AG20443 (cell line): ENCODE data around the gene COA1.
"Not testable (repeated sequence)": the region's sequence is repeated elsewhere in the genome, so short reads cannot be mapped to it uniquely, and the experiment has no call there.

Source experiments
- DNase-seq: peaks from one replicate; pipeline ENCODE4 v3.0.0; 2012; ENCODE audit warnings: low spot score, mixed read lengths

The COA1 gene

GRCh38 chr7:43687866-43688265, 41.5 kb downstream of the COA1 start:
- not testable (repeated sequence) for DNase-seq

- DNase-seq, result no peak
Measured at GRCh38 chr7:43686991-43687390, 42.3 kb downstream of the COA1 start.

- DNase-seq, result no peak
Measured at GRCh38 chr7:43680736-43681135, 48.6 kb downstream of the COA1 start.

GRCh38 chr7:43679210-43680068, 49.9 kb downstream of the COA1 start:
- DNase-seq, result no peak

GRCh38 chr7:43678315-43678714, 51.0 kb downstream of the COA1 start:
- no peak for DNase-seq

GRCh38 chr7:43677864-43678263, 51.5 kb downstream of the COA1 start:
- DNase-seq, result no peak

GRCh38 chr7:43674559-43675436, 54.5 kb downstream of the COA1 start:
- DNase-seq, result peak; percentile 80

- DNase-seq, result not testable (repeated sequence)
Measured at GRCh38 chr7:43673243-43673976, 55.9 kb downstream of the COA1 start.

- DNase-seq, result no peak
Measured at GRCh38 chr7:43671521-43671920, 57.8 kb downstream of the COA1 start.

GRCh38 chr7:43669286-43670081, 59.8 kb downstream of the COA1 start:
- no peak for DNase-seq

GRCh38 chr7:43668035-43668434, 61.3 kb downstream of the COA1 start:
- no peak for DNase-seq

GRCh38 chr7:43666938-43667337, 62.4 kb downstream of the COA1 start:
- no peak for DNase-seq

GRCh38 chr7:43664681-43665080, 64.6 kb downstream of the COA1 start:
- DNase-seq, result no peak

GRCh38 chr7:43660141-43660540, 69.2 kb downstream of the COA1 start:
- DNase-seq, result no peak

GRCh38 chr7:43659549-43659896, 69.8 kb downstream of the COA1 start:
- no peak for DNase-seq

GRCh38 chr7:43658718-43659548, 70.4 kb downstream of the COA1 start:
- DNase-seq, result peak; percentile 63

- no peak for DNase-seq
Measured at GRCh38 chr7:43656997-43657396, 72.3 kb downstream of the COA1 start.

- no peak for DNase-seq
Measured at GRCh38 chr7:43655584-43655983, 73.7 kb downstream of the COA1 start.

- DNase-seq, result no peak
Measured at GRCh38 chr7:43653891-43654504, 75.3 kb downstream of the COA1 start.

GRCh38 chr7:43653466-43653865, 75.9 kb downstream of the COA1 start:
- no peak for DNase-seq
